HepG2 (cell line): ENCODE measurements around the gene COX4I1. TPM values are rescaled to one million over a fixed set of nuclear protein-coding genes. Genes with fewer than 3 reads are reported as not detected.

Experiments
- ATAC-seq: fragments of 200-7000 bp; cut with Tn5 transposase; 3 replicates; pipeline ENCODE4 v1.9.1; 2020; ENCODE audit warnings: mild to moderate bottlenecking, moderate library complexity
- Bru-seq: library from RNA; stranded (reverse); fragments of 400-500 nt; gene quantifications from one replicate; lab custom pipeline; 2021; lab: Mats Ljungman, UMichigan
- BruChase-seq, 2 experiments: library from RNA; stranded (reverse); fragments of 400-500 nt; gene quantifications; one replicate each; lab custom pipeline; 2021; lab: Mats Ljungman, UMichigan
- BruUV-seq: library from RNA; stranded (reverse); fragments of 400-500 nt; replicated peaks from 2 replicates; lab custom pipeline; 2021; lab: Mats Ljungman, UMichigan
- CTCF ChIA-PET: fragments of 300-600 bp; formaldehyde crosslinking; extraction: SDS; loops from one replicate; lab custom pipeline; 2021; ENCODE audit warnings: low total read pairs, inconsistent platforms, low intra/inter-chr PET ratio; lab: Yijun Ruan, JAX
- POLR2A ChIA-PET: fragments of 350-600 bp; sonication (Branson Sonifier 250); formaldehyde crosslinking; loops from one replicate; lab custom pipeline; 2020; ENCODE audit warnings: antibody characterized with exemption, inconsistent platforms; lab: Yijun Ruan, JAX
- DNase-seq: peaks from one replicate; pipeline ENCODE4 v3.0.0-alpha.2; 2015; ENCODE audit warnings: low spot score
- FAIRE-seq: peaks from 3 replicates; lab custom pipeline; 2011; peaks lifted over from hg19 to GRCh38; lab: Jason Lieb, UNC
- H2AFZ ChIP-seq: one replicate; pipeline ENCODE4 v1.6.1; 2011; ENCODE audit warnings: low read length, inconsistent platforms
- H3K27ac ChIP-seq: fragments of 300-600 bp; 3 replicates; pipeline ENCODE4 v1.8.0; 2011; ENCODE audit warnings: mixed run types, mild to moderate bottlenecking, mixed read lengths, low read length, inconsistent platforms; ENCODE audit not compliant: insufficient read depth; ENCODE audit errors: extremely low read length
- H3K27me3 ChIP-seq, 2 experiments: fragments of 200-600 bp in 1 of 2; 2 replicates in 1 of 2; 3 replicates in 1 of 2; pipeline versions ENCODE4 v1.6.0 to v1.8.0; 2011; ENCODE audit warnings: low read length in 2 of 2, mild to moderate bottlenecking in 2 of 2, moderate library complexity in 2 of 2, inconsistent platforms in 1 of 2; ENCODE audit not compliant: insufficient read depth in 2 of 2, control insufficient read depth in 1 of 2
- H3K36me3 ChIP-seq, 2 experiments: fragments of 200-600 bp in 1 of 2; replicated peaks in 1 of 2; 2 replicates in 1 of 2; 3 replicates in 1 of 2; pipeline versions ENCODE4 v1.5.1 to v1.8.0; 2011; ENCODE audit warnings: low read length in 2 of 2, inconsistent platforms in 1 of 2; ENCODE audit not compliant: insufficient read depth in 2 of 2, control insufficient read depth in 1 of 2
- H3K4me1 ChIP-seq: 2 replicates; pipeline ENCODE4 v1.5.1; 2012; ENCODE audit warnings: low read length, inconsistent platforms; ENCODE audit not compliant: insufficient read depth
- H3K4me2 ChIP-seq: 2 replicates; pipeline ENCODE4 v1.6.0; 2011; ENCODE audit warnings: low read depth, low read length, inconsistent platforms
- H3K4me3 ChIP-seq, 3 experiments: fragments of 200-600 bp in 1 of 3; sonication (generic), shearing (Covaris generic) in 1 of 3; replicated peaks in 1 of 3; 2 replicates each; pipeline ENCODE4 v1.5.1; 2011 to 2016; ENCODE audit warnings: low read length in 3 of 3, inconsistent platforms in 2 of 3, low read depth in 2 of 3, mild to moderate bottlenecking in 2 of 3, control low read depth in 1 of 3, mixed read lengths in 1 of 3; ENCODE audit not compliant: insufficient read depth in 1 of 3
- H3K79me2 ChIP-seq: one replicate; pipeline ENCODE4 v1.6.1; 2011; ENCODE audit warnings: low read length, inconsistent platforms; ENCODE audit not compliant: insufficient read depth
- H3K9ac ChIP-seq: 2 replicates; pipeline ENCODE4 v1.6.0; 2011; ENCODE audit warnings: mild to moderate bottlenecking, low read depth, low read length, inconsistent platforms; ENCODE audit not compliant: insufficient read depth
- H3K9me3 ChIP-seq: 2 replicates; pipeline ENCODE4 v1.5.1; 2012; ENCODE audit warnings: mild to moderate bottlenecking, low read length
- H4K20me1 ChIP-seq: 2 replicates; pipeline ENCODE4 v1.6.0; 2011; ENCODE audit warnings: inconsistent platforms, mild to moderate bottlenecking, low read length, moderate library complexity; ENCODE audit not compliant: insufficient read depth
- EED ChIP-seq: sonication (generic); formaldehyde crosslinking; IDR thresholded peaks from 2 replicates; pipeline ENCODE4 v1.5.0; 2020; ENCODE audit warnings: mild to moderate bottlenecking, missing genetic modification reagents
- ESRRA ChIP-seq: sonication (generic); formaldehyde crosslinking; IDR thresholded peaks from 2 replicates; pipeline ENCODE4 v1.5.1; 2020; ENCODE audit warnings: mild to moderate bottlenecking, low read depth, missing genetic modification reagents
- FOXP1 ChIP-seq, 2 experiments: fragments of 450-650 bp in 1 of 2; IDR thresholded peaks; 2 replicates each; pipeline ENCODE4 v1.6.1; 2017 to 2018; ENCODE audit warnings: antibody characterized with exemption in 1 of 2
- GLI4 ChIP-seq: sonication (generic); formaldehyde crosslinking; IDR thresholded peaks from 2 replicates; pipeline ENCODE4 v1.5.1; 2020; ENCODE audit warnings: missing genetic modification reagents, mild to moderate bottlenecking, moderate library complexity, borderline replicate concordance
- HNRNPK ChIP-seq: fragments of 200-400 bp; formaldehyde crosslinking; IDR thresholded peaks from 2 replicates; pipeline ENCODE4 v1.6.1; 2018; ENCODE audit warnings: low read length, low read depth, moderate library complexity, mild to moderate bottlenecking; ENCODE audit not compliant: poor library complexity, severe bottlenecking
- PAWR ChIP-seq: sonication (generic); formaldehyde crosslinking; IDR thresholded peaks from 2 replicates; pipeline ENCODE4 v1.4.0; 2020; ENCODE audit warnings: missing genetic modification reagents, mild to moderate bottlenecking, borderline replicate concordance
- RXRB ChIP-seq: IDR thresholded peaks from 2 replicates; pipeline ENCODE4 v1.6.1; 2016; ENCODE audit warnings: borderline replicate concordance, missing genetic modification reagents, missing compliant biosample characterization
- TAF1 ChIP-seq: sonication (generic); formaldehyde crosslinking; IDR thresholded peaks from 2 replicates; pipeline ENCODE4 v1.4.0; 2020; ENCODE audit warnings: missing genetic modification reagents
- TCF7L2 ChIP-seq: IDR thresholded peaks from 2 replicates; pipeline ENCODE4 v1.6.1; 2011; ENCODE audit warnings: mild to moderate bottlenecking, low read depth, low read length, moderate library complexity
- ZBTB7A ChIP-seq: sonication (generic); formaldehyde crosslinking; IDR thresholded peaks from 2 replicates; pipeline ENCODE4 v1.8.0; 2022; ENCODE audit warnings: mild to moderate bottlenecking, missing genetic modification reagents
- ZKSCAN1 ChIP-seq: fragments of 150-350 bp; IDR thresholded peaks from 2 replicates; pipeline ENCODE4 v1.6.1; 2014; ENCODE audit warnings: low read length
- ZNF383 ChIP-seq: sonication (generic); formaldehyde crosslinking; IDR thresholded peaks from 2 replicates; pipeline ENCODE4 v1.4.0; 2020; ENCODE audit warnings: missing genetic modification reagents, mild to moderate bottlenecking, borderline replicate concordance
- WGBS: methylation state at CpG from one replicate; pipeline ENCODE4 v1.1.6; 2017; ENCODE audit warnings: low lambda C conversion rate; 5-methylcytosine and 5-hydroxymethylcytosine counted together
- in situ Hi-C: cut with HindIII; loops from 2 replicates; pipeline ENCODE4 v1.10.0; 2017; ENCODE audit warnings: low pct_unique_long_range_greater_than_20kb; ENCODE audit not compliant: extremely low pct_ligation_motif_present
- intact Hi-C: fragments of 100-400 bp; cut with micrococcal nuclease; formaldehyde crosslinking; loops from one replicate; pipeline ENCODE4 v1.10.0; 2022; ENCODE audit not compliant: unreplicated experiment
- long read RNA-seq, 2 experiments: library from RNA in 1 of 2; library from polyadenylated mRNA in 1 of 2; stranded (forward) in 1 of 2; unstranded in 1 of 2; transcript quantifications; one replicate each; pipeline ENCODE4 v2.0.0, GENCODE V29; 2019 to 2022
- polyA minus RNA-seq, 3 experiments: library from RNA; depleted of rRNA, polyadenylated mRNA; stranded (reverse); fragments of >200 nt; gene quantifications; 2 replicates each; pipeline ENCODE4 v1.2.3, GENCODE V29; 2011; ENCODE audit warnings: low replicate concordance in 1 of 3
- polyA plus RNA-seq, 8 experiments: library from polyadenylated mRNA; depleted of rRNA in 3 of 8; stranded (reverse) in 7 of 8; unstranded in 1 of 8; fragments of >200 nt; fragmentation: Illumina TruSeq in 4 of 8; extraction: Trizol in 4 of 8; gene quantifications; 2 replicates each; pipeline versions ENCODE4 v1.2.1 to v1.2.3, GENCODE V29; 2011 to 2016; ENCODE audit warnings: low read depth in 4 of 8, missing spikeins in 1 of 8, mixed read lengths in 1 of 8; ENCODE audit not compliant: insufficient read depth in 1 of 8
- total RNA-seq, 5 experiments: library from RNA; depleted of rRNA; stranded (reverse); fragments of >200 nt; fragmentation: Illumina TruSeq; extraction: Trizol; gene quantifications; 2 replicates each; pipeline ENCODE4 v1.2.3, GENCODE V29; 2016; ENCODE audit warnings: low read depth in 1 of 5
- TF ChIP-seq, protein P1 (sequence below): sonication (generic); formaldehyde crosslinking; IDR thresholded peaks from 2 replicates; pipeline ENCODE4 v1.4.0; 2020; ENCODE audit warnings: missing genetic modification reagents
- TF ChIP-seq, protein P2 (sequence below): sonication (generic); formaldehyde crosslinking; conservative IDR thresholded peaks from 2 replicates; pipeline ENCODE4 v1.8.1; 2023; ENCODE audit warnings: missing genetic modification reagents

Gene COX4I1
- total RNA-seq (2016; rRNA removed; fragmentation: Illumina TruSeq; extraction: Trizol) (631 and 658 TPM in 2 replicates), polyA plus RNA-seq (2011; rRNA removed) (838 and 902 TPM in 2 replicates), polyA minus RNA-seq (2011; rRNA and poly(A)+ RNA removed; ENCODE audit: low replicate concordance) (364 and 524 TPM in 2 replicates), Bru-seq, nascent RNA (percentile 97 among the genes with signal in this experiment), BruChase-seq, experiment 1, labeled RNA remaining after a 6-hour chase (percentile 96 among the genes with signal in this experiment), BruChase-seq, experiment 2, labeled RNA remaining after a 2-hour chase (percentile 96 among the genes with signal in this experiment)
- 381 and 407 TPM in 2 replicates for total RNA-seq (2016; cell fraction: cytosol; rRNA removed; fragmentation: Illumina TruSeq; extraction: Trizol; ENCODE audit: low read depth)
- total RNA-seq (2016; cell fraction: insoluble cytoplasmic fraction; rRNA removed; fragmentation: Illumina TruSeq; extraction: Trizol) = 648 and 655 TPM in 2 replicates
- 496 and 528 TPM in 2 replicates for total RNA-seq (2016; cell fraction: membrane; rRNA removed; fragmentation: Illumina TruSeq; extraction: Trizol)
- 310 and 337 TPM in 2 replicates for total RNA-seq (2016; cell fraction: nucleus; rRNA removed; fragmentation: Illumina TruSeq; extraction: Trizol)
- 1,053 and 1,212 TPM in 2 replicates for polyA plus RNA-seq (2011; cell fraction: cytosol; rRNA removed)
- 388 and 389 TPM in 2 replicates for polyA plus RNA-seq (2011; cell fraction: nucleus; rRNA removed)
- polyA plus RNA-seq (2012) = 443 and 505 TPM in 2 replicates
- 414 and 464 TPM in 2 replicates for polyA plus RNA-seq (2016; cell fraction: cytosol; fragmentation: Illumina TruSeq; extraction: Trizol; ENCODE audit: low read depth)
- 675 and 705 TPM in 2 replicates for polyA plus RNA-seq (2016; cell fraction: insoluble cytoplasmic fraction; fragmentation: Illumina TruSeq; extraction: Trizol; ENCODE audit: low read depth)
- 456 and 498 TPM in 2 replicates for polyA plus RNA-seq (2016; cell fraction: membrane; fragmentation: Illumina TruSeq; extraction: Trizol; ENCODE audit: low read depth)
- polyA plus RNA-seq (2016; cell fraction: nucleus; fragmentation: Illumina TruSeq; extraction: Trizol; ENCODE audit: insufficient read depth, low read depth) = 604 and 614 TPM in 2 replicates
- polyA minus RNA-seq (2011; cell fraction: cytosol; rRNA and poly(A)+ RNA removed) = 143 and 144 TPM in 2 replicates
- 99.5 and 129 TPM in 2 replicates for polyA minus RNA-seq (2011; cell fraction: nucleus; rRNA and poly(A)+ RNA removed)
- long read RNA-seq, experiment 1, transcript COX4I1-202 (5 exons, 716 nt) = minor isoform, 7 of 891 reads
- long read RNA-seq, experiment 1, transcript COX4I1-203 (5 exons, 873 nt) = minor isoform, 12 of 891 reads
- long read RNA-seq, experiment 1, transcript COX4I1-201 (5 exons, 708 nt) = major isoform, 699 of 891 reads
- long read RNA-seq, experiment 1, partial matches to known transcripts = 99 of 891 reads
- long read RNA-seq, experiment 1, other reads (novel, unspliced or antisense) = 69 of 891 reads
- long read RNA-seq, experiment 2, transcript COX4I1-201 (5 exons, 708 nt) = major isoform, 826 of 1,080 reads
- long read RNA-seq, experiment 2, transcript COX4I1-217 (1 exons, 3,946 nt) = minor isoform, 13 of 1,080 reads
- long read RNA-seq, experiment 2, transcript COX4I1-203 (5 exons, 873 nt) = minor isoform, 6 of 1,080 reads
- long read RNA-seq, experiment 2, partial matches to known transcripts = 124 of 1,080 reads
- long read RNA-seq, experiment 2, other reads (novel, unspliced or antisense) = 103 of 1,080 reads

DNA sequence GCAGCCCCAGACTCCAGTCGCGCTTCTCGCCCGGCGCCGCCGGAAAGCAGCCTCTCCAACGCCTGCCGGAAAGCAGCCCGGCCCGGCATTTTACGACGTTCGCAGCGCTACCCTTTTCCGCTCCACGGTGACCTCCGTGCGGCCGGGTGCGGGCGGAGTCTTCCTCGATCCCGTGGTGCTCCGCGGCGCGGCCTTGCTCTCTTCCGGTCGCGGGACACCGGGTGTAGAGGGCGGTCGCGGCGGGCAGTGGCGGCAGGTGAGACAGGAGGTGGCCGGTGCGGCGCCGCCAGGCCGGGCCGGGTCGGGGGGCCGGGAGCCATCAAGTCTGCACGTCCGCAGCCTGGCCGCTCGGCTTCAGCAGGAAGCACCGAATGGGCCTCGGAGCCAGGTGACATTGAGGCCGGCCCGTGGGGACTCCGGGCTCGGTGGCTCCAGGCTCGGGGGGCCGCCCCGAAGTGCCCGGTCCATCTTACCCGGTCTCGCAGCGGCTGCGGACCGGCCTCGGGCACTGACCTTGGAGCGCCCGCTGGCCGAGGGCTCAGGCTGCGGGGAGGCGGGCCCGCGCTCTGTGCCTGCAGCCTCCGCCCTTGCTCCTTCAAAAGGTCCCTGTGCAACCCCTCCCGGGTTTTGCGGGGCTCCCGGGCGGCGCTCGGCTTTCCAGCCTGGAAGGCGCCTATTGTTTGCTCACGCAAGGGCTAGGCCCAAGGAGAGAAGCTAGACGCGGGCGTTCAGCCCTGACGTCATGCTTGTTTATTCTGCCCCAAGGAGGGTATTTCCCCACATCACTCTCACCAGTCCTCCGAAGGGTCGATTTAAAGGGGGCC lies at the start of gene COX4I1, which contains the start of gene EMC8:
Gene COX4I1 (plus strand): TSS at position 199 of the 824 bp plus-strand sequence. CDS start 1,511 bp downstream, outside the sequence.
Gene EMC8 (minus strand): TSS at position 48 of the 824 bp plus-strand sequence. CDS start 249 bp downstream, outside the sequence.
- ChIA-PET CTCF (no interaction called here), POLR2A (interaction anchor here (0.8 kb wide), 1 partner anchor 789 kb away, joined by 3 read pairs; the partner anchor contains the start of gene ZDHHC7)
- intact Hi-C loops (no loop called here), in situ Hi-C loops (loop anchor here (25.0 kb wide), 1 partner anchor 713 kb away; the partner anchor contains the start of gene FOXF1)
- no TSS peak for BruUV-seq
- Histone ChIP-seq H4K20me1 (peaks cover 24% of the 10 kb centered on the region), H3K4me1 (peaks cover 45% of the 10 kb centered on the region), H2AFZ (no peak within 1 kb of the TSS), H3K79me2 (peaks cover 79% of the 10 kb centered on the region), H3K4me3 (peak within 1 kb of the TSS; percentile 85 to 100 (median 89)), H3K27me3 (no peaks in the 10 kb centered on the region; a peak in 1 of 5 replicates), H3K9ac (peak within 1 kb of the TSS; percentile 97), H3K27ac (peak within 1 kb of the TSS; percentile 92), H3K9me3 (no peaks in the 10 kb centered on the region), H3K4me2 (peak within 1 kb of the TSS; percentile 91), H3K36me3 (peaks cover 29 to 57% of the 10 kb centered on the region in 2 experiments)
- 1% methylated on average over 20 of the region's 87 CpGs for WGBS
- FAIRE-seq = no peak
- peak; percentile 90 for DNase-seq
- ATAC-seq = peak; percentile 88
- no peak for TF ChIP-seq ZKSCAN1
- no peak for TF ChIP-seq ZBTB7A (CRISPR knock-in tag)
- TF ChIP-seq GLI4 (CRISPR knock-in tag) = no peak
- TF ChIP-seq ESRRA = peak; percentile 92
- TF ChIP-seq ZNF383 = no peak
- TF ChIP-seq, protein P1, sequence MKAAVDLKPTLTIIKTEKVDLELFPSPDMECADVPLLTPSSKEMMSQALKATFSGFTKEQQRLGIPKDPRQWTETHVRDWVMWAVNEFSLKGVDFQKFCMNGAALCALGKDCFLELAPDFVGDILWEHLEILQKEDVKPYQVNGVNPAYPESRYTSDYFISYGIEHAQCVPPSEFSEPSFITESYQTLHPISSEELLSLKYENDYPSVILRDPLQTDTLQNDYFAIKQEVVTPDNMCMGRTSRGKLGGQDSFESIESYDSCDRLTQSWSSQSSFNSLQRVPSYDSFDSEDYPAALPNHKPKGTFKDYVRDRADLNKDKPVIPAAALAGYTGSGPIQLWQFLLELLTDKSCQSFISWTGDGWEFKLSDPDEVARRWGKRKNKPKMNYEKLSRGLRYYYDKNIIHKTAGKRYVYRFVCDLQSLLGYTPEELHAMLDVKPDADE = no peak
- TF ChIP-seq RXRB = peak; percentile 81
- TF ChIP-seq, protein P2, sequence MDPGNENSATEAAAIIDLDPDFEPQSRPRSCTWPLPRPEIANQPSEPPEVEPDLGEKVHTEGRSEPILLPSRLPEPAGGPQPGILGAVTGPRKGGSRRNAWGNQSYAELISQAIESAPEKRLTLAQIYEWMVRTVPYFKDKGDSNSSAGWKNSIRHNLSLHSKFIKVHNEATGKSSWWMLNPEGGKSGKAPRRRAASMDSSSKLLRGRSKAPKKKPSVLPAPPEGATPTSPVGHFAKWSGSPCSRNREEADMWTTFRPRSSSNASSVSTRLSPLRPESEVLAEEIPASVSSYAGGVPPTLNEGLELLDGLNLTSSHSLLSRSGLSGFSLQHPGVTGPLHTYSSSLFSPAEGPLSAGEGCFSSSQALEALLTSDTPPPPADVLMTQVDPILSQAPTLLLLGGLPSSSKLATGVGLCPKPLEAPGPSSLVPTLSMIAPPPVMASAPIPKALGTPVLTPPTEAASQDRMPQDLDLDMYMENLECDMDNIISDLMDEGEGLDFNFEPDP (CRISPR knock-in tag) = 0 out of 2 replicates have a peak, but pooled peaks have one; percentile 84
- TF ChIP-seq FOXP1 (IDR thresholded peaks at IDR 0.05) = no peak
- TF ChIP-seq FOXP1 (CRISPR knock-in tag; IDR thresholded peaks at IDR 0.05) = no peak; the same call in 1 of the 2 replicates
- TF ChIP-seq EED (CRISPR knock-in tag) = no peak; the same call in 1 of the 2 replicates
- peak; percentile 63 for TF ChIP-seq HNRNPK
- TF ChIP-seq PAWR (CRISPR knock-in tag) = no peak
- TF ChIP-seq TAF1 (CRISPR knock-in tag) = peak; percentile 95
- TF ChIP-seq TCF7L2 = no peak
